K562 treated with DMSO at 1 percent for 4 hours (cell line): ENCODE measurements around the gene SEMA5B. TPM values are rescaled to one million over a fixed set of nuclear protein-coding genes. Genes with fewer than 3 reads are reported as not detected.

Source experiments
- total RNA-seq: library from RNA; unstranded; fragments of 300-600 nt; gene quantifications from 2 replicates; pipeline ENCODE4 v1.2.3, GENCODE V29; 2022; ENCODE audit not compliant: insufficient read depth

Gene SEMA5B, protein sequence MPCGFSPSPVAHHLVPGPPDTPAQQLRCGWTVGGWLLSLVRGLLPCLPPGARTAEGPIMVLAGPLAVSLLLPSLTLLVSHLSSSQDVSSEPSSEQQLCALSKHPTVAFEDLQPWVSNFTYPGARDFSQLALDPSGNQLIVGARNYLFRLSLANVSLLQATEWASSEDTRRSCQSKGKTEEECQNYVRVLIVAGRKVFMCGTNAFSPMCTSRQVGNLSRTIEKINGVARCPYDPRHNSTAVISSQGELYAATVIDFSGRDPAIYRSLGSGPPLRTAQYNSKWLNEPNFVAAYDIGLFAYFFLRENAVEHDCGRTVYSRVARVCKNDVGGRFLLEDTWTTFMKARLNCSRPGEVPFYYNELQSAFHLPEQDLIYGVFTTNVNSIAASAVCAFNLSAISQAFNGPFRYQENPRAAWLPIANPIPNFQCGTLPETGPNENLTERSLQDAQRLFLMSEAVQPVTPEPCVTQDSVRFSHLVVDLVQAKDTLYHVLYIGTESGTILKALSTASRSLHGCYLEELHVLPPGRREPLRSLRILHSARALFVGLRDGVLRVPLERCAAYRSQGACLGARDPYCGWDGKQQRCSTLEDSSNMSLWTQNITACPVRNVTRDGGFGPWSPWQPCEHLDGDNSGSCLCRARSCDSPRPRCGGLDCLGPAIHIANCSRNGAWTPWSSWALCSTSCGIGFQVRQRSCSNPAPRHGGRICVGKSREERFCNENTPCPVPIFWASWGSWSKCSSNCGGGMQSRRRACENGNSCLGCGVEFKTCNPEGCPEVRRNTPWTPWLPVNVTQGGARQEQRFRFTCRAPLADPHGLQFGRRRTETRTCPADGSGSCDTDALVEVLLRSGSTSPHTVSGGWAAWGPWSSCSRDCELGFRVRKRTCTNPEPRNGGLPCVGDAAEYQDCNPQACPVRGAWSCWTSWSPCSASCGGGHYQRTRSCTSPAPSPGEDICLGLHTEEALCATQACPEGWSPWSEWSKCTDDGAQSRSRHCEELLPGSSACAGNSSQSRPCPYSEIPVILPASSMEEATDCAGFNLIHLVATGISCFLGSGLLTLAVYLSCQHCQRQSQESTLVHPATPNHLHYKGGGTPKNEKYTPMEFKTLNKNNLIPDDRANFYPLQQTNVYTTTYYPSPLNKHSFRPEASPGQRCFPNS
- not detected in 2 replicates for total RNA-seq

DNA sequence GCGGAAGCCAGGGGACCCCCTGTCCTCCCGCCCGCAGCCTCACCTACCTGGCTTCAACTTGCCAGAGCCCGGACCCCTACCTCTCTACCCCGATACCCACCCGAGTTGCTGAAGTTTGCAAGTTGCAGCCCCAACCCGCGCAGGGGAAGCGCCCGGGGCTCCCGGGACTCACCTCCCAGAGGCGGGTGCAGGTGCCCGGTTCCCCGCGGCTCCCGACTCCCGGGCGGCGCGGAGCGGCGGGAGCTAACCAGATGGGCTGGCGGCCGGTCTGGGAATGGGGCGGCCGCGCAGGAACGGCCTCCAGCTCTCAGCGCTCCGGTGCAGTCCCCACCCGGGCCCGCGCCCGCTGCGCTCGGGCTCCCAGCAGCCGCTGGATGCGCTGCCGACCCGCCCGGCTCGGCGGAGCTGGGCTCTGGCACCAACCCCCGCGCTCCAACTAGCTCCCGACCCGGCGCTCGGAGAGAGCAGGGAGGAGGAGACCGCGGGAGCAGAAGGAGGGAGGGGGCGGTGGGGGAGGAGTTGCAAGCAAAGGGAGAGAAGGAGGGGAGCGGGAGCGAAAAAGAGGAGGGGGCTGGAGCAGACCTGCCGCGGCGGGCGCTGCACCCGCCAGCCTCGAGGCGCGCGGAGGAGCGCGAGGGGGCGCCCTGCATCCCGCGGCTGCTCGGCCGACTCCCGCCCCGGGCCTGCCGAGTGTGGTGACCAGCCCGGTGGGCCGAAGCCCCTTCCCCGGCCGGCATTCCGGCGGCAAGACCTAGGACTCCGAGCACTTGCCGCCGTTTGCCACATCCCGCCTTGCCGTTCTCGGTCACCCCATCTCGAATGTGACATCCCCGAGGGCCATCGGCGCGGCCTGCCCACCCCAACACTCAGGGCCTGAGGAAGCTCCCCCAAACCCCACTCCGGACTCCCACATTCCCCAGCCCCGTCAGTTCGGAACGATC lies at the start of gene SEMA5B:
SEMA5B (minus strand) TSS at position 472 of the 941 bp plus-strand sequence. CDS start 66,500 bp downstream, outside the sequence.

DNA sequence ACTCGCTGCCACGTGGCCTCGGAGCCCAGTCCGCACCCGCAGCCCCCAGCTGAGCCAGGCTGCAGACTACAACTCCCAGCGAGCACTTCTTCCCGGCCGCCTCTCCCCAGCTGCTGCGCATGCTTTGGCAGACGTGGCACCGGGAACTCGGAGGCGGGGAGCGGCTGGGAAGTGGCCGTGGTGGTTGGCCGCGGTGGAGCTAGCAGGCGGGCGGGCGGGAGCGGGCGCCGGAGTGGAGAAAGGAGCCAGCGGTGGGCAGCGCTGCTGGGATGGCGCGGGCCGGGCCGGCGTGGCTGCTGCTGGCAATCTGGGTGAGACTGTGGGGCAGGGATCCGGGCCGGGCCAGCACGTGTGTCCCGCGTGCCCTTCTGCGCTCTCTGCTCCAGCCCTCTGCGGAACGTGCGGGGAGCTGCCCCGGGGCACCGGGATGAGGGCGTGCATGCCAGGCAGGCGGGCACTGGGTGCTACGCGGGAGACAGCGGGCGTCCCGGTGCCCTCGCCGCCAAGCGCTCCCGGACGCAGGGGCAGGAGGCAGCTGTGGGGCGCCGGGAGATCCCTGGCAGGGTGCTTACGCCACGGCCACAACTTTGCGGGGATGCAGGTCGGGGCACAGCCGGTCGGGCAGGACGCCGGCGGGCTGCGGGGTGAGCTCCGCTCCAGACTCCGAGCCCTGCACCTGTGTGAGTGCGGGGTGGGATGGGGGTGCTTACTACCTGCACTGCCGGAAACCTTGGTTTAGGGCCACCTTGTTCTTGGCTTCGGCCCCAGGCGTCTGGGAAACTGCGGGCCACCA lies 39.5 kb upstream of the SEMA5B start, which contains the start of gene PDIA5:
PDIA5 (plus strand) TSS at position 130 of the 793 bp plus-strand sequence; CDS start at position 270, 140 bp downstream.

Other genes starting within 250 kb of the SEMA5B start
- gene HSPBAP1, start 233.9 kb downstream of the SEMA5B start, total RNA-seq: 3.1 and 3.4 TPM in 2 replicates
- 0.66 and 0.73 TPM in 2 replicates for gene SLC49A4, start 232.7 kb downstream of the SEMA5B start, total RNA-seq
- gene PDIA5, start 39.3 kb upstream of the SEMA5B start, total RNA-seq: 23.0 and 30.4 TPM in 2 replicates
- gene SEC22A, start 174.2 kb upstream of the SEMA5B start, total RNA-seq: 7.6 and 8.2 TPM in 2 replicates